Stimulated activated CD4-positive, alpha-beta T cell treated with anti-CD3 and anti-CD28 coated beads, Interleukin-15, amount 100 ng/mL, for 48 hours (primary cell): ENCODE data around the gene STRA6.
"Not testable (repeated sequence)": the region's sequence is repeated elsewhere in the genome, so short reads cannot be mapped to it uniquely, and the experiment has no call there.

Experiments
- DNase-seq, 2 donors: peaks; one replicate each; pipeline ENCODE4 v3.0.0-alpha.2; 2020; ENCODE audit warnings: low read depth in 2 of 2

Gene STRA6

GRCh38 chr15:74160390-74160789, 42.2 kb downstream of the STRA6 start:
- not testable (repeated sequence) for DNase-seq

GRCh38 chr15:74159773-74160172, 42.8 kb downstream of the STRA6 start:
- DNase-seq, result no peak

DNA sequence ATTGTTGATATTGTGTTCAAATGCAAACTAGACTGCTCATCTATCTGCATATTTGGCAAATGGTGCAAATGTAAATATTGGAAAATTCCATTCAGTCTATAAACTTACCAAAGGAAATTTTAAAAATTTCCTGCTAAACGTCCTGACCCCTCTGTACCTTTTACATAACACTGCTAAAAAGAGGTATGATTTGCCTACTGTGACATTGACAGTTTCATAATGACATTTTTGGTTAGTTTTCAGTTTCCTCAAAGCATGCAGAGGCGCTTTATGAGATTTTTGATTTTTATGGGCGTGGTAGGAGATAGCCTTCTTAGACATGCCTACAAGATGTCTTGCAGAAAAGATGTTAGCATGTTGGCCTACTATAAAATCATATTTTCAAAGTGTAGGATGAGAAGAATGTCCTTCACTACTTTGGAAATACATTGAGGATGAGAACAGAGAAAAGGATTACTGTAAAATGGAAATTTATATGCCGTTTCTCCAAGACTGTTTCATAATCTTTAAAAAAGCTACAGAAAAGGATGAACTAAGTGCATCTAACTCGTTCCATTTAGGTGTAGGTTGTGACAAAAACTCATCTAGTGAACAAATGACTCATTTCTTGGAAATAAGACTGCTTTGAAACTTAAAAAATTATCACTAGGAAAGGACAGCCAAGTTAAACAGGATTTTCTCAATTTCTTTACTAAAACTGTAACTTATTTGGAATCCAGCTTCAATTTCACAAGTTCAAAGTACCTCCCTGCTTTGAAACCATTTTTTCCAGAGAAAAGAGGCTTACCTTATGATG, 43.5 kb downstream of the STRA6 start:
- no peak for DNase-seq

DNA sequence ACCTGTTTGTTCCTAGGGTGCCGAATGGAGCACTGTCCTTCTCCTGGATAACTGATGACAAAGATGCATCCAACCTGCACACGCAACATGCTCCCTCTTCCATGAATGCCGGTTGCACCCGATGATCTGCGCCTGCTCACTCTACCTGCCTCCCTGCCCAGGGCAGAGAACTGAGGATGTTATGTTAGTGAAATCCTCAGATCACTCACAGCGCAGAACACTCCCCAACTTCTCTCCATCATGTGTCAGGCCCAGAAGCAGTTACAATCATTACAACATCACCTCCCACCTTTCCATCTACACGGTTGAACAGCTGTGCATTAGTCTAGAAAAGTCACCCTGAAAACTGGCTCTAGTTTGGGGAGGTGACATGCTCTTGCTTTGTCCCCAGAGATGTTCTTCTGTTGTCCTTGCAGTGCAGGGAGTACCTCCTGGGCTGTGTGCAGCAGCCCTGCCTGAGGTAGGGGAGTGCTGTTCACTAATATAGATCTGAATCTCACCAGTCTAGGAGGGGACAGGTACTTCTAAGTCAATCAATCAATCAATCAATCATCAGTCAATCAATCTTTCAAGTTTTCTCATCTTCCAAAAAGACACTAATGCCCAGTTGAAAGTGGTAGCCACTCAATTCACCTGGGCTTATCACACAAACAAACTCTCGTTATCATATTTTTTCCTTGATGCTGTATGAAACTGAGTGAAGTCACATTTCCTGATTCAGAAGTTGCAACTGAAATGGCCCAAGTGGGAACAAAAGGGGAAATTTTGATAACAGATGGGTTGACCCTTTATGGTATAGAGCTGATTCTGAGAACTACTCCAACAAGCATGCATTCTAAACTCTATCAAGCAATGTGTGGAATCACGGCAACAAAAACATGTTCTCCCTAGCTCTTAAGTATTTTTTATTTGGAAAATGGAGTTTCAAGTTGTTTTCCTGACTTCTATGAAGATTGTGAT, 44.4 kb downstream of the STRA6 start:
- DNase-seq, result no peak

DNA sequence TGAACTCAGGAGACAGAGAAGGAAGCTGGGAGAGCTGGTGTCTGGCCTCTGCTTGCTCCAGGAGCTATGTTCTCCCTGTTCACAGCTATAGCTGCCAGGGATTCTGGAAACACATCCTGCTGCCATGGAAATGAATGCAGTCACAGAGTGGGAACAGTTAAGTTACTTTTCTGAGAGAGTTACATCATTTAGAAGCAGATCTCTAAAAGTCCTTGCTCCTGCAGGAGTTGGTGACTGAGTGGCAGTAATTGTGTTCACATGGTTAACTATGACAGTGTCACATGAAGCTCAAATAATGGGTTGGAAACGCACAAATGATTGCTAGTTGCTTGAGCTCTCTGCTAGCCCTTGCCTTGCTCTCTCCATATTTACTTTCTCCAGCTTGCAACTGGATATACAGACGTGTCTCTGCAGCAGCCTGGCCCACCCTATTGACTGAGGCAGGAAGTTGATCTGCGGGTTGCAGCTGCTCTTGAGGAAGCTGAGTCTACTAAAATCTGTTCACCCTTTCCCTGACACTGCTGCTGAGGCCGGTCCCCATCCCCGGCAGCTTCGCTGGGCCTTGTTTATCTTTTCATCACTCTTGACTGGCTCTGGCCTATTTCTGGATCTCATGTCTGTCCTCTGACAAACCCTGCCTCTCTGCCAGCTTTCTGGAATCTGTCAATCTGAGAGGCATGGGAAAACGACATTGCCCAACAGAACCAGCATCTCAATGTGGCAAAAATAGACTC, 45.7 kb downstream of the STRA6 start:
- no peak for DNase-seq

GRCh38 chr15:74155766-74156417, 46.7 kb downstream of the STRA6 start:
- no peak for DNase-seq

GRCh38 chr15:74147051-74147450, 55.5 kb downstream of the STRA6 start:
- no peak for DNase-seq

- DNase-seq, result no peak
These were observed 56.2 kb downstream of the STRA6 start for GRCh38 chr15:74146277-74146800.

DNA sequence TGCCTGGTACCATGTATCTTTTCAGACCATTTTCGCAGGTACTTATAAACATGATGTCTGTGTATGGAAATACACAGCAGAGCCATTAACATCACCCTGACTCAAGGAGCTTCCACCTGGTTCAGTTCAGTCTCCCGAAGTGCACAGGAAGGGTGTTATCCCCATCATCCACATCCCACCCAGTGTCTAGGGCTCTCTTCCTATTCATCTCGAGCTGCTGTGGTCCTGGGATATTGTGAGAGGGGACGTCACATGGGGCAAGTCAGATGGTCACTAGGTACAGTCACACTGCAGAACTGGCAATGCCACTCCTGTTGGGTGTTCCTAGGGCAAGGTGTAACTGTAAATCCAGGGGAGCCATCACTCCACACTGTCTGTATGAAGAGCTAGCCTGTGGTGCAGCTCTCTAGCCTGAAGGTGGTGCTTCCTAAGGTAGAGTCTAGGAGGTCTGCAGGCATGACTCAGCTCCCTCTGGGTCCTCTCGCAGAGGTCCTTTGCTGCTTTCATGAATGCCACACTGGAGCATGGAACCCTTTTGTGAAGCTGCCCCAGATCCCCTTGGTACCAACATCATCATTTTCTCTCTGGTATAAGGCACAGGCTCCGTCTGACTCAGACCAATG, 58.3 kb downstream of the STRA6 start:
- DNase-seq, result no peak

- DNase-seq, result no peak
These were observed 61.0 kb downstream of the STRA6 start for GRCh38 chr15:74141591-74141990.

DNA sequence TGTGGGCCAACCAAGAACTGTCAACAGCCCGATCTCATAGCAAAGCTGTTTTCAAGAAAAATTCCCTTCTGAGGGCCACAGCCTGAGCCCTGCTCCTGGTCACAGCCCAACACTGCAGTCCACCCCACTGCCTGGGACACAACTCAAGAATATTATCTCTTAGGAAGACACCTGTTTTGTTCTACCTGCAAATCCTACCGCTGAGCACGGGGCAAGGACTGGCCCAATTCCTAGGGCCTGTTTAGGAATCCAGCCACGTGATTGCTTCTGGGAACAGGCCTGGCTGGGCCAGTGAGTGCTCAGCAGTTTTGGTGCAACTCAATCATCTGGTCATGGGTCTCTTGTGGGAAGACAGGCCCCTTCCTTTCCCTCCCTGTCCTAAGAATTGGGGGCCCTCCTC, 63.9 kb downstream of the STRA6 start:
- no peak for DNase-seq

DNA sequence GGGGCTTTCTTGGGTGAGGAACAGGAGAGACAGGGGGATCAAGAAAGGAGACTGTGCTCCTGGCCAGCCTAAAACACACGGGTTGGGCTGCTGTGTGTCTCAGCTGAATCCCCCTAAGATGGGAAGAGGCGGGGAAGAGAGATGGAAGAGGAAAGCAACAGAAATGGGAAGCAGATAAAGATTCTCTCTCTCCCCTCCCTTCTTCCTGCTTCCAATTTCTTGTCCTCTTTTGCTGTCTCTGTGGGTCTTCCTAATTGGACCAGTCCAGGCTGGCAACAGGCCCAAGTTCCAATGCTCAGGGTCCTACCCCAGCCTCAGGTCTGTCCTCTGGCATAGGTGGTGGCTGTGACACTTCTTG, 65.1 kb downstream of the STRA6 start:
- no peak for DNase-seq

DNA sequence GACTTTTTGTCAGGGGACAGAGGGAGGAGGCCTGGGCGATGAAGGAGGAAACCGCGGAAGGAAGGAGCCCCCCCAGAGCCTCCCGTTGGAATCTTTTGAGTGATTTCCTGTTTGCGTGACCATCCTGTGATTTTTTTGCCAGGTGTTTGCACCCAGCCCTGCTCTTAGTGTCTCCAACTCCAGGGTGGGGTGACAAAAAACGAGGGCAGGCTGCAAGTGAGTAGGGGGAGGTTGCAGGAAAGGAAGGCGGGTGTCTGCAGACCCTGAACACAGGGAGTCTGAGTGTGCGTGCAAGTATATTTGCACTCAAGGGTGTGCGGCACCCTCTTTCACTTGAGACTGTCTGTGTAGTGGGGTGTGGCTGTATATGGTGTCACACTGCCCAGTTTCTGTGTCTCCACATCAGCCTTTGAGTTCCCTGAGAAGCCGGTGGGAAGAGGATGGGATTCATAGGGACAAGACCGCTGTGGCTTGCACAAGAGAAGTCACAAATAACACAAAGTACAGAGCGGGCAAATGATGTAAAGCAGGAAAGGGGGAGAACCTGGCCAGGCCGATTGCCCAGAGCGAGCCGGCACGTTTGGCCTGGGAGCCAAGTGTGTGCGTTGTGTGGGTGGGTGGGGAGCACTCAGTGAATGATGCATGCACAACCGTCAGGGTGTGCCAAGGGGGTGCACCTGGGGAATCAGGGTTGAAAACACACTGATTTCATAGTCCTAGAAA, 65.6 kb downstream of the STRA6 start:
- no peak for DNase-seq

- DNase-seq, result no peak
These were observed 66.1 kb downstream of the STRA6 start for GRCh38 chr15:74136540-74136813.

- no peak for DNase-seq
These were observed 67.5 kb downstream of the STRA6 start for GRCh38 chr15:74135041-74135565.

DNA sequence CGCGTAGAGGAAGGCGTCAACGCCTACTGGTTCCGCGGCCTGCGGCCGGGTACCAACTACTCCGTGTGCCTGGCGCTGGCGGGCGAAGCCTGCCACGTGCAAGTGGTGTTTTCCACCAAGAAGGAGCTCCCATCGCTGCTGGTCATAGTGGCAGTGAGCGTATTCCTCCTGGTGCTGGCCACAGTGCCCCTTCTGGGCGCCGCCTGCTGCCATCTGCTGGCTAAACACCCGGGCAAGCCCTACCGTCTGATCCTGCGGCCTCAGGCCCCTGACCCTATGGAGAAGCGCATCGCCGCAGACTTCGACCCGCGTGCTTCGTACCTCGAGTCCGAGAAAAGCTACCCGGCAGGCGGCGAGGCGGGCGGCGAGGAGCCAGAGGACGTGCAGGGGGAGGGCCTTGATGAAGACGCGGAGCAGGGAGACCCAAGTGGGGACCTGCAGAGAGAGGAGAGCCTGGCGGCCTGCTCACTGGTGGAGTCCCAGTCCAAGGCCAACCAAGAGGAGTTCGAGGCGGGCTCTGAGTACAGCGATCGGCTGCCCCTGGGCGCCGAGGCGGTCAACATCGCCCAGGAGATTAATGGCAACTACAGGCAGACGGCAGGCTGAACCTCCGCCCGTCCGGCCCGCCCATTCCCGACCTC, 68.1 kb downstream of the STRA6 start:
- no peak for DNase-seq

DNA sequence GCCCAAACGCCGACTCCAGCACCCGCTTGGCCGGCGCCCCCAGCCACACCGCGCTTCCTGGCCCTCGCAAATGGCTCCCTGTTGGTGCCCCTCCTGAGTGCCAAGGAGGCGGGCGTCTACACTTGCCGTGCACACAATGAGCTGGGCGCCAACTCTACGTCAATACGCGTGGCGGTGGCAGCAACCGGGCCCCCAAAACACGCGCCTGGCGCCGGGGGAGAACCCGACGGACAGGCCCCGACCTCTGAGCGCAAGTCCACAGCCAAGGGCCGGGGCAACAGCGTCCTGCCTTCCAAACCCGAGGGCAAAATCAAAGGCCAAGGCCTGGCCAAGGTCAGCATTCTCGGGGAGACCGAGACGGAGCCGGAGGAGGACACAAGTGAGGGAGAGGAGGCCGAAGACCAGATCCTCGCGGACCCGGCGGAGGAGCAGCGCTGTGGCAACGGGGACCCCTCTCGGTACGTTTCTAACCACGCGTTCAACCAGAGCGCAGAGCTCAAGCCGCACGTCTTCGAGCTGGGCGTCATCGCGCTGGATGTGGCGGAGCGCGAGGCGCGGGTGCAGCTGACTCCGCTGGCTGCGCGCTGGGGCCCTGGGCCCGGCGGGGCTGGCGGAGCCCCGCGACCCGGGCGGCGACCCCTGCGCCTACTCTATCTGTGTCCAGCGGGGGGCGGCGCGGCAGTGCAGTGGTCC, 68.7 kb downstream of the STRA6 start:
- no peak for DNase-seq

GRCh38 chr15:74132681-74133651, 69.6 kb downstream of the STRA6 start:
- no peak for DNase-seq
